ENCODE results near the gene EDNRA. TPM values are rescaled to one million over a fixed set of nuclear protein-coding genes. Genes with fewer than 3 reads are reported as not detected.

Gene EDNRA
- total and polyA plus RNA-seq, 9 of the 15 experiments (the other 6 are each of a cell fraction or from before 2014, with no cell fraction given) = not detected

DNA sequence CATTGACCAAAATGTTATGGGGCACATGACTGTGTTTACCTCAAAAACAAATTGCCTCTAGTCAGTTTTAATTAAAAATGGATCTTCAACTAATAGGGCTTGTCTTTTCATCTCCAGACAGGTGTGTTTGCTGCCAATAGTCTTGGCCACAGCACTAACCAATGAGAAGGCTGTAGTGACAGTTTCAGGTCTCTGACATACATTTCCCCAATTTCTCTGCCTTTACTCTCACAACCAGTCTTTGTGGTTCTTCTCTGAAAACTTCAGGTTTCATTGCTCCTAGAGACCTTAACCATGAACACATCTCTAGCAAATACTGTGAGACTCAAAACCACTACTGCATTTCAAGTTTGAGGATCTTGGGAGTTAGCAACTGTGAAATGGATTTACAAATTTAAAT is 3.5 kb upstream of the EDNRA start (continued):
- TF ChIP-seq, protein P1, sequence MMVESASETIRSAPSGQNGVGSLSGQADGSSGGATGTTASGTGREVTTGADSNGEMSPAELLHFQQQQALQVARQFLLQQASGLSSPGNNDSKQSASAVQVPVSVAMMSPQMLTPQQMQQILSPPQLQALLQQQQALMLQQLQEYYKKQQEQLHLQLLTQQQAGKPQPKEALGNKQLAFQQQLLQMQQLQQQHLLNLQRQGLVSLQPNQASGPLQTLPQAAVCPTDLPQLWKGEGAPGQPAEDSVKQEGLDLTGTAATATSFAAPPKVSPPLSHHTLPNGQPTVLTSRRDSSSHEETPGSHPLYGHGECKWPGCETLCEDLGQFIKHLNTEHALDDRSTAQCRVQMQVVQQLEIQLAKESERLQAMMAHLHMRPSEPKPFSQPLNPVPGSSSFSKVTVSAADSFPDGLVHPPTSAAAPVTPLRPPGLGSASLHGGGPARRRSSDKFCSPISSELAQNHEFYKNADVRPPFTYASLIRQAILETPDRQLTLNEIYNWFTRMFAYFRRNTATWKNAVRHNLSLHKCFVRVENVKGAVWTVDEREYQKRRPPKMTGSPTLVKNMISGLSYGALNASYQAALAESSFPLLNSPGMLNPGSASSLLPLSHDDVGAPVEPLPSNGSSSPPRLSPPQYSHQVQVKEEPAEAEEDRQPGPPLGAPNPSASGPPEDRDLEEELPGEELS (CRISPR knock-in tag; IDR thresholded peaks at IDR 0.05; ENCODE audit: borderline replicate concordance) = no peak
- TF ChIP-seq, protein P2, sequence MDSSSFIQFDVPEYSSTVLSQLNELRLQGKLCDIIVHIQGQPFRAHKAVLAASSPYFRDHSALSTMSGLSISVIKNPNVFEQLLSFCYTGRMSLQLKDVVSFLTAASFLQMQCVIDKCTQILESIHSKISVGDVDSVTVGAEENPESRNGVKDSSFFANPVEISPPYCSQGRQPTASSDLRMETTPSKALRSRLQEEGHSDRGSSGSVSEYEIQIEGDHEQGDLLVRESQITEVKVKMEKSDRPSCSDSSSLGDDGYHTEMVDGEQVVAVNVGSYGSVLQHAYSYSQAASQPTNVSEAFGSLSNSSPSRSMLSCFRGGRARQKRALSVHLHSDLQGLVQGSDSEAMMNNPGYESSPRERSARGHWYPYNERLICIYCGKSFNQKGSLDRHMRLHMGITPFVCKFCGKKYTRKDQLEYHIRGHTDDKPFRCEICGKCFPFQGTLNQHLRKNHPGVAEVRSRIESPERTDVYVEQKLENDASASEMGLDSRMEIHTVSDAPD (CRISPR knock-in tag; IDR thresholded peaks at IDR 0.05) = no peak
- TF ChIP-seq, protein P3, sequence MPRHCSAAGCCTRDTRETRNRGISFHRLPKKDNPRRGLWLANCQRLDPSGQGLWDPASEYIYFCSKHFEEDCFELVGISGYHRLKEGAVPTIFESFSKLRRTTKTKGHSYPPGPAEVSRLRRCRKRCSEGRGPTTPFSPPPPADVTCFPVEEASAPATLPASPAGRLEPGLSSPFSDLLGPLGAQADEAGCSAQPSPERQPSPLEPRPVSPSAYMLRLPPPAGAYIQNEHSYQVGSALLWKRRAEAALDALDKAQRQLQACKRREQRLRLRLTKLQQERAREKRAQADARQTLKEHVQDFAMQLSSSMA (CRISPR knock-in tag; IDR thresholded peaks at IDR 0.05) = no peak
- TF ChIP-seq L3MBTL2 (IDR thresholded peaks at IDR 0.05) = no peak
- TF ChIP-seq RBM34 (IDR thresholded peaks at IDR 0.05; ENCODE audit: borderline replicate concordance, insufficient read depth, low read length) = no peak
- no peak for TF ChIP-seq PHTF2 (CRISPR knock-in tag; IDR thresholded peaks at IDR 0.05)
- TF ChIP-seq HDAC6 (IDR thresholded peaks at IDR 0.05; ENCODE audit: low read depth, low read length) = no peak
- TF ChIP-seq, protein P4, sequence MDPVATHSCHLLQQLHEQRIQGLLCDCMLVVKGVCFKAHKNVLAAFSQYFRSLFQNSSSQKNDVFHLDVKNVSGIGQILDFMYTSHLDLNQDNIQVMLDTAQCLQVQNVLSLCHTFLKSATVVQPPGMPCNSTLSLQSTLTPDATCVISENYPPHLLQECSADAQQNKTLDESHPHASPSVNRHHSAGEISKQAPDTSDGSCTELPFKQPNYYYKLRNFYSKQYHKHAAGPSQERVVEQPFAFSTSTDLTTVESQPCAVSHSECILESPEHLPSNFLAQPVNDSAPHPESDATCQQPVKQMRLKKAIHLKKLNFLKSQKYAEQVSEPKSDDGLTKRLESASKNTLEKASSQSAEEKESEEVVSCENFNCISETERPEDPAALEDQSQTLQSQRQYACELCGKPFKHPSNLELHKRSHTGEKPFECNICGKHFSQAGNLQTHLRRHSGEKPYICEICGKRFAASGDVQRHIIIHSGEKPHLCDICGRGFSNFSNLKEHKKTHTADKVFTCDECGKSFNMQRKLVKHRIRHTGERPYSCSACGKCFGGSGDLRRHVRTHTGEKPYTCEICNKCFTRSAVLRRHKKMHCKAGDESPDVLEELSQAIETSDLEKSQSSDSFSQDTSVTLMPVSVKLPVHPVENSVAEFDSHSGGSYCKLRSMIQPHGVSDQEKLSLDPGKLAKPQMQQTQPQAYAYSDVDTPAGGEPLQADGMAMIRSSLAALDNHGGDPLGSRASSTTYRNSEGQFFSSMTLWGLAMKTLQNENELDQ (CRISPR knock-in tag; IDR thresholded peaks at IDR 0.05; ENCODE audit: borderline replicate concordance) = no peak
